Measurements from ENCODE around the gene SERGEF. TPM values are rescaled to one million over a fixed set of nuclear protein-coding genes. Genes with fewer than 3 reads are reported as not detected.

The SERGEF gene
- total and polyA plus RNA-seq, 8 donors = 9.3 to 158 (median 73.5) TPM; not detected in 1

DNA sequence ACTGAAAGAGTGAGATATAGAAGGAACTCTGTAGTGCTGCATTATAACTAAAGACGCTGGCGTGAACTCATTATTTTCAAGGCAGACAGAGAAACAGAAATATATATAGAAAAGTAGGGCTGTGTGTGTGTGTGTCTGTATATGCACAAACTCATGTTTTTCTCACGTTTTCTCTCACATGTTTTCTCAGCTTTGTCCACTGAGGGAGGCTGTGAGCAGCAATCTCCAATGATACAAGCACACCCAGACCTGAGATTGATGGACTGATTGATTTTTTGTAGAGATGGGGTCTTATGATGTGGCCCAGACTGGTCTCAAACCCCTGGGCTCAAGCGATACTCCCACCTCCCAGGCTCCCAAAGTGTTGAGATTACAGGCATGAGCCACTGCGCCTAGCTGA, 122.5 kb downstream of the SERGEF start:
- DNase-seq = no peak
- 90 to 97% (median 92%) methylated on average over 5 of the region's 5 CpGs for WGBS, 5 donors
- Histone ChIP-seq H3K27ac (no peak overlapping the region), H3K36me3 (peaks cover 0 to 11% (median 2%) of the 10 kb centered on the region in 4 donors), H3K4me1 (no peaks in the 10 kb centered on the region), H3K4me3 (no peak overlapping the region), H3K27me3 (no peaks in the 10 kb centered on the region), H3K9me3 (no peaks in the 10 kb centered on the region)
- intact Hi-C loops (cut with DNase I; ENCODE audit: low total_unique reads) = no loop called here
- TF ChIP-seq POLR2A (IDR thresholded peaks at IDR 0.05) (no peak), POLR2AphosphoS5 (IDR thresholded peaks at IDR 0.05) (no peak), EP300 (IDR thresholded peaks at IDR 0.05) (no peak)
- TF ChIP-seq, protein P1, sequence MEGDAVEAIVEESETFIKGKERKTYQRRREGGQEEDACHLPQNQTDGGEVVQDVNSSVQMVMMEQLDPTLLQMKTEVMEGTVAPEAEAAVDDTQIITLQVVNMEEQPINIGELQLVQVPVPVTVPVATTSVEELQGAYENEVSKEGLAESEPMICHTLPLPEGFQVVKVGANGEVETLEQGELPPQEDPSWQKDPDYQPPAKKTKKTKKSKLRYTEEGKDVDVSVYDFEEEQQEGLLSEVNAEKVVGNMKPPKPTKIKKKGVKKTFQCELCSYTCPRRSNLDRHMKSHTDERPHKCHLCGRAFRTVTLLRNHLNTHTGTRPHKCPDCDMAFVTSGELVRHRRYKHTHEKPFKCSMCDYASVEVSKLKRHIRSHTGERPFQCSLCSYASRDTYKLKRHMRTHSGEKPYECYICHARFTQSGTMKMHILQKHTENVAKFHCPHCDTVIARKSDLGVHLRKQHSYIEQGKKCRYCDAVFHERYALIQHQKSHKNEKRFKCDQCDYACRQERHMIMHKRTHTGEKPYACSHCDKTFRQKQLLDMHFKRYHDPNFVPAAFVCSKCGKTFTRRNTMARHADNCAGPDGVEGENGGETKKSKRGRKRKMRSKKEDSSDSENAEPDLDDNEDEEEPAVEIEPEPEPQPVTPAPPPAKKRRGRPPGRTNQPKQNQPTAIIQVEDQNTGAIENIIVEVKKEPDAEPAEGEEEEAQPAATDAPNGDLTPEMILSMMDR (IDR thresholded peaks at IDR 0.05) = no peak

DNA sequence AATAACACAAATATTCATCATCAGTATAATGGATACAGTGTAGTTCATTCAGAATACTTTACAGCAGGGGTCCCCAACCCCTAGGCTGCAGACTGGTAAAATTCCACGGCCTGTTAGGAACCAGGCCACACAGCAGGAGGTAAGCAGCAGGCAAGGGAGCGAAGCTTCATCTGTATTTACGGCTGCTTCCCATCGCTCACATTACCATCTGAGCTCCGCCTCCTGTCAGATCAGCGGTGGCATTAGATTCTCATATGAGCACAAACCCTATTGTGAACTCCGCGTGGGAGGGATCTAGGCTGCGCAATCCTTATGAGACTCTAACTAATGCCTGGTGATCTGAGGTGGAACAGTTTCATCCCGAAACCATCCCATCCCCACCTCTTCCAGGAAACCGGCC, 125.1 kb downstream of the SERGEF start:
- H3K9me3 ChIP-seq = no peaks in the 10 kb centered on the region
- intact Hi-C loops (cut with DNase I; ENCODE audit: low total_unique reads) = no loop called here
- no peak for DNase-seq
- no peaks in the 10 kb centered on the region for H3K27me3 ChIP-seq
- TF ChIP-seq POLR2A (IDR thresholded peaks at IDR 0.05) (no peak), EP300 (IDR thresholded peaks at IDR 0.05) (no peak), POLR2AphosphoS5 (IDR thresholded peaks at IDR 0.05) (no peak)
- TF ChIP-seq, protein P1 (IDR thresholded peaks at IDR 0.05) = no peak
- WGBS, 5 donors = 87 to 91% (median 90%) methylated on average over 11 of the region's 11 CpGs
- peaks cover 0 to 9% (median 2%) of the 10 kb centered on the region in 4 donors for H3K36me3 ChIP-seq
- H3K27ac ChIP-seq = no peak overlapping the region
- no peak overlapping the region for H3K4me3 ChIP-seq
- H3K4me1 ChIP-seq = no peaks in the 10 kb centered on the region

DNA sequence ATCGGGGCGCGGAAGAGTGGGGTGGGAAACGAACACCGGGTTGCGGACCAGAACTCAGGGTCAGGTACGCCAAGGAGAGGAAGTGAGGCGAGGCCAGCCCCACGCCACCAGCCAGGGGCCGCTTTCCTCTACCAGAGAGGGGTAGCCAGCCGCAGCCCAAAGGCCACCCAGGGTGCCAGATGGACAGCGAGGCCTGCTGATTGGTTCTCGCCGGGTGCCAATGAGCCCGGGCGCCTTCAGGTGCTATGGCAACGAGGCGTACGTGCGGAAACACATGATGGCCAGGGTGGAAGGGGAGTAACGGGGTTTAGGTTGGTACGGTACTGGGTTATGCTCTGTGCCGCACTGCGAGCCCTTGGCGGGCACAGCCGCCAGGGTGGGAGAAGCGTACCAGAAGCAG, 128.9 kb downstream of the SERGEF start:
- Histone ChIP-seq H3K9me3 (no peaks in the 10 kb centered on the region), H3K27me3 (no peaks in the 10 kb centered on the region), H3K4me3 (no peak overlapping the region), H3K36me3 (no peaks in the 10 kb centered on the region), H3K27ac (no peak overlapping the region), H3K4me1 (no peaks in the 10 kb centered on the region)
- TF ChIP-seq, protein P1 (IDR thresholded peaks at IDR 0.05) = no peak
- no peak for TF ChIP-seq EP300 (IDR thresholded peaks at IDR 0.05)
- TF ChIP-seq POLR2A (IDR thresholded peaks at IDR 0.05) = no peak
- TF ChIP-seq POLR2AphosphoS5 (IDR thresholded peaks at IDR 0.05) = no peak
- WGBS, 5 donors = 95 to 99% (median 96%) methylated on average over 21 to 27 of the region's 27 CpGs
- intact Hi-C loops (cut with DNase I; ENCODE audit: low total_unique reads) = no loop called here
- DNase-seq = no peak

DNA sequence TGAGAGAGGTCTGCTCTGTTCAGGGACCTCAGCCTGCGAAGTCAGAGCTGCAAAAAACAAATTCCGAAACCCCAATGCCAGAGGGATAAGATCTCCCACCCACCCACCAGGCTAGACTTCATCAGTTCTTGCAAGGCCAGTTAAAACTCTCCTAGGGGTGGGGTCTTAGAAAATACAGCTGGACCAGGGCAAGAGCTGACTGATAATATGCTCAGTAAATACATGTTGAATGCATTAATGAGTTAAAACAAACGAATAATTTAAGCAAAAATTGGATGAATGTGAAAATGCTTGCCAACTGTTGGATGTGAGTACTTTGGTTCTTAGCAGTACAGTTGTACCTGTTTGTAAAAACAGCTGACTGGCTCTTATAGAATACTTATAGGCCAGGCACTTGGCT, 129.8 kb downstream of the SERGEF start:
- Histone ChIP-seq H3K4me1 (no peaks in the 10 kb centered on the region), H3K4me3 (no peak overlapping the region), H3K9me3 (no peaks in the 10 kb centered on the region), H3K27ac (no peak overlapping the region), H3K27me3 (no peaks in the 10 kb centered on the region), H3K36me3 (no peaks in the 10 kb centered on the region)
- WGBS, 5 donors = 87 to 94% (median 89%) methylated on average over 3 of the region's 3 CpGs
- no peak for TF ChIP-seq EP300 (IDR thresholded peaks at IDR 0.05)
- DNase-seq = no peak
- intact Hi-C loops (cut with DNase I; ENCODE audit: low total_unique reads) = no loop called here

DNA sequence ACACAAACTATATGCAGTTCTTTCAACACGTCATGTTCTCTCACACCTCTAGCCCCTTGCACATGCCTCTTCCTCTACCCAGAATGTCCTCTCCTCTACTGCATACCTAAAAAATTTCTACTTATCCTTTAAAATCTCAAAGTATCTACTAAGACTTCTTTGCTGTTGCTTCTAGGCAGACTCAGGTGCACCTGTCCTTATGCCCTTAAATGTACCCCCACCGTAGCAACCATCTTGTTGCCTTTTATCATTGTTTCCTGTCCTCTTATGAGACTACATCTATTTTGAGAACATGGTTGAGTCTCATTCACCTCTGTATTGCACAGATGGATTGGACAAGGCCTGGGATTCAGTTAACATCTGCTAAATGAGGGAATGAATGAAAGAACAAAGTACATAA, 134.1 kb downstream of the SERGEF start:
- no peak for DNase-seq
- Histone ChIP-seq H3K9me3 (no peaks in the 10 kb centered on the region), H3K4me3 (no peak overlapping the region), H3K36me3 (peaks cover 0 to 20% (median 5%) of the 10 kb centered on the region in 4 donors), H3K27me3 (no peaks in the 10 kb centered on the region), H3K4me1 (no peaks in the 10 kb centered on the region), H3K27ac (no peak overlapping the region)
- TF ChIP-seq POLR2AphosphoS5 (IDR thresholded peaks at IDR 0.05) (no peak), POLR2A (IDR thresholded peaks at IDR 0.05) (no peak), EP300 (IDR thresholded peaks at IDR 0.05) (no peak)
- TF ChIP-seq, protein P1 (IDR thresholded peaks at IDR 0.05) = no peak
- 83 to 96% (median 92%) methylated on average over 2 of the region's 2 CpGs for WGBS, 5 donors
- intact Hi-C loops (cut with DNase I; ENCODE audit: low total_unique reads) = no loop called here
